GM18873 (cell line): ENCODE data around the gene GET3.

Experiments
- ATAC-seq: cut with Tn5 transposase; IDR thresholded peaks from one replicate; pipeline ENCODE4 v1.9.1; 2021; ENCODE audit warnings: mild to moderate bottlenecking, moderate library complexity, moderate number of reproducible peaks; ENCODE audit not compliant: unreplicated experiment, low FRiP score

Gene GET3

GRCh38 chr19:12749938-12750521, 12.7 kb downstream of the GET3 start:
- ATAC-seq = no peak

- no peak for ATAC-seq
Measured at GRCh38 chr19:12750851-12751250, 13.6 kb downstream of the GET3 start.

- ATAC-seq = no peak
Measured at GRCh38 chr19:12751635-12752034, 14.3 kb downstream of the GET3 start, which contains the start of gene BEST2. Gene BEST2 (plus strand): TSS chr19:12751791. CDS start chr19:12752593, 802 bp downstream.

- no peak for ATAC-seq
Measured at GRCh38 chr19:12752056-12752781, 14.9 kb downstream of the GET3 start.

- no peak for ATAC-seq
Measured at GRCh38 chr19:12754465-12755196, 17.3 kb downstream of the GET3 start.

- ATAC-seq = no peak
Measured at GRCh38 chr19:12756150-12756883, 19.0 kb downstream of the GET3 start.

GRCh38 chr19:12757544-12758274, 20.4 kb downstream of the GET3 start:
- no peak for ATAC-seq

GRCh38 chr19:12759686-12760085, 22.4 kb downstream of the GET3 start:
- ATAC-seq = no peak

GRCh38 chr19:12763100-12763499, 25.8 kb downstream of the GET3 start:
- no peak for ATAC-seq

GRCh38 chr19:12764698-12765097, 27.4 kb downstream of the GET3 start:
- no peak for ATAC-seq

GRCh38 chr19:12766051-12766521, 28.8 kb downstream of the GET3 start:
- ATAC-seq = no peak

GRCh38 chr19:12767150-12767549, 29.9 kb downstream of the GET3 start:
- ATAC-seq = no peak

- ATAC-seq = no peak
Measured at GRCh38 chr19:12767666-12768065, 30.4 kb downstream of the GET3 start.

- ATAC-seq = no peak
Measured at GRCh38 chr19:12769689-12770088, 32.4 kb downstream of the GET3 start.

- no peak for ATAC-seq
Measured at GRCh38 chr19:12770922-12771321, 33.6 kb downstream of the GET3 start.

GRCh38 chr19:12772323-12772722, 35.0 kb downstream of the GET3 start:
- no peak for ATAC-seq

GRCh38 chr19:12773571-12773970, 36.3 kb downstream of the GET3 start:
- no peak for ATAC-seq

- no peak for ATAC-seq
Measured at GRCh38 chr19:12774588-12775555, 37.6 kb downstream of the GET3 start, which contains the start of gene HOOK2. Gene HOOK2 (minus strand): TSS chr19:12775552. CDS start chr19:12775449, 103 bp downstream.
